Panc1 (cell line): ENCODE results near the gene CACNA2D3. TPM values are rescaled to one million over a fixed set of nuclear protein-coding genes. Genes with fewer than 3 reads are reported as not detected.

ENCODE experiments used
- ATAC-seq: fragments of 200-7000 bp; cut with Tn5 transposase; 2 replicates; pipeline ENCODE4 v1.9.1; 2020; ENCODE audit warnings: mild to moderate bottlenecking, moderate library complexity
- BruUV-seq: library from RNA; stranded (reverse); fragments of 400-500 nt; replicated peaks from 2 replicates; lab custom pipeline; 2021; lab: Mats Ljungman, UMichigan
- CTCF ChIA-PET: fragments of 300-600 bp; sonication (Branson Sonifier 250); formaldehyde crosslinking; loops from one replicate; lab custom pipeline; 2022; ENCODE audit warnings: antibody characterized with exemption; lab: Charles Lee
- POLR2A ChIA-PET: fragments of 300-600 bp; sonication (Branson Sonifier 250); formaldehyde crosslinking; loops from one replicate; lab custom pipeline; 2022; ENCODE audit warnings: antibody characterized with exemption; lab: Charles Lee
- DNase-seq: peaks from one replicate; pipeline ENCODE4 v3.0.0-alpha.2; 2010; ENCODE audit warnings: low read depth, low spot score
- H3K27ac ChIP-seq: 2 replicates; pipeline ENCODE4 v1.5.1; 2011; ENCODE audit warnings: mild to moderate bottlenecking, low read length, inconsistent platforms
- H3K27me3 ChIP-seq: fragments of 200-500 bp; sonication (Bioruptor generic); 2 replicates; pipeline ENCODE4 v1.6.0; 2014; ENCODE audit warnings: low read length, inconsistent platforms; ENCODE audit not compliant: control insufficient read depth, insufficient read depth
- H3K36me3 ChIP-seq: fragments of 200-500 bp; sonication (Bioruptor generic); 2 replicates; pipeline ENCODE4 v1.5.1; 2014; ENCODE audit warnings: inconsistent platforms, mild to moderate bottlenecking, low read length, moderate library complexity; ENCODE audit not compliant: control insufficient read depth, insufficient read depth
- H3K4me1 ChIP-seq: 2 replicates; pipeline ENCODE4 v1.5.1; 2011; ENCODE audit warnings: inconsistent platforms, mild to moderate bottlenecking, low read length, moderate library complexity; ENCODE audit not compliant: control insufficient read depth, insufficient read depth
- H3K4me3 ChIP-seq, 2 experiments: 2 replicates each; pipeline ENCODE4 v1.5.1; 2011 to 2012; ENCODE audit warnings: low read depth in 2 of 2, low read length in 2 of 2, mild to moderate bottlenecking in 2 of 2, inconsistent platforms in 1 of 2, moderate library complexity in 1 of 2
- H3K9me3 ChIP-seq: fragments of 200-500 bp; sonication (Bioruptor generic); 2 replicates; pipeline ENCODE4 v1.5.1; 2014; ENCODE audit warnings: low read depth, mild to moderate bottlenecking, inconsistent platforms, low read length, moderate library complexity; ENCODE audit not compliant: control insufficient read depth, insufficient read depth
- CTCF ChIP-seq: fragments of 450-650 bp; IDR thresholded peaks from 2 replicates; pipeline ENCODE4 v1.5.1; 2017; ENCODE audit warnings: mild to moderate bottlenecking
- POLR2AphosphoS5 ChIP-seq: IDR thresholded peaks from 2 replicates; pipeline ENCODE4 v1.6.1; 2012; ENCODE audit warnings: mild to moderate bottlenecking, low read depth, low read length, moderate library complexity
- REST ChIP-seq, 2 experiments: IDR thresholded peaks; 2 replicates each; pipeline ENCODE4 v1.6.1; 2011 to 2012; ENCODE audit warnings: low read depth in 2 of 2, control low read depth in 1 of 2, low read length in 1 of 2, mild to moderate bottlenecking in 1 of 2, moderate library complexity in 1 of 2; ENCODE audit not compliant: insufficient read depth in 1 of 2
- SIN3A ChIP-seq: IDR thresholded peaks from 2 replicates; pipeline ENCODE4 v1.6.1; 2012; ENCODE audit warnings: low read depth, mild to moderate bottlenecking, low read length, moderate library complexity, borderline replicate concordance; ENCODE audit not compliant: insufficient read depth
- TCF7L2 ChIP-seq: IDR thresholded peaks from 2 replicates; pipeline ENCODE4 v1.6.1; 2011; ENCODE audit warnings: mild to moderate bottlenecking, low read depth, low read length, inconsistent platforms
- in situ Hi-C: cut with HindIII; loops from 2 replicates; pipeline ENCODE4 v1.10.0; 2016; ENCODE audit warnings: low sequenced_read_pairs, low pct_unique_long_range_greater_than_20kb
- intact Hi-C: fragments of 100-400 bp; cut with micrococcal nuclease; formaldehyde crosslinking; loops from one replicate; pipeline ENCODE4 v1.10.0; 2022; ENCODE audit not compliant: unreplicated experiment
- total RNA-seq: library from RNA; stranded (reverse); gene quantifications from one replicate; pipeline ENCODE4 v1.2.1, GENCODE V29; 2021; ENCODE audit not compliant: unreplicated experiment

Gene CACNA2D3
- total RNA-seq, 1 experiment from 2014 or later = 0.41 TPM

GRCh38 chr3:54217828-54218227 is 95.5 kb downstream of the CACNA2D3 start:
- ATAC-seq (no peak), DNase-seq (no peak)
- BruUV-seq = no TSS peak
- ChIA-PET POLR2A (no interaction called here), CTCF (no interaction called here)
- H3K9me3 ChIP-seq = no peaks in the 10 kb centered on the region
- no peak overlapping the region for H3K4me3 ChIP-seq
- H3K4me1 ChIP-seq = no peaks in the 10 kb centered on the region
- no peak overlapping the region for H3K27ac ChIP-seq
- intact Hi-C loops = no loop called here
- H3K36me3 ChIP-seq = no peaks in the 10 kb centered on the region
- H3K27me3 ChIP-seq = no peaks in the 10 kb centered on the region
- in situ Hi-C loops = no loop called here
- TF ChIP-seq TCF7L2 (no peak), REST (IDR thresholded peaks at IDR 0.05; ENCODE audit: insufficient read depth in 1 of 2, low read depth in 2 of 2, low read length in 1 of 2) (no peak), POLR2AphosphoS5 (no peak), CTCF (no peak), SIN3A (no peak)

- BruUV-seq = no TSS peak
- Histone ChIP-seq H3K27ac (no peak overlapping the region), H3K4me3 (no peak overlapping the region), H3K4me1 (no peaks in the 10 kb centered on the region), H3K9me3 (no peaks in the 10 kb centered on the region), H3K36me3 (no peaks in the 10 kb centered on the region), H3K27me3 (no peaks in the 10 kb centered on the region)
- TF ChIP-seq CTCF (no peak), SIN3A (no peak), POLR2AphosphoS5 (no peak), REST (IDR thresholded peaks at IDR 0.05; ENCODE audit: insufficient read depth in 1 of 2, low read depth in 2 of 2, low read length in 1 of 2) (no peak), TCF7L2 (no peak)
- ATAC-seq = no peak
- in situ Hi-C loops = no loop called here
- intact Hi-C loops = no loop called here
- DNase-seq = no peak
- ChIA-PET CTCF (no interaction called here), POLR2A (no interaction called here)
Observed at GRCh38 chr3:54222316-54222715, 100.0 kb downstream of the CACNA2D3 start.
